PC-9 (cell line): ENCODE results near the gene EIF5AL1. TPM values are rescaled to one million over a fixed set of nuclear protein-coding genes. Genes with fewer than 3 reads are reported as not detected.
A peak's percentile ranks its signal among the peaks of the same experiment; 100 is the strongest.
"Not testable (repeated sequence)": the region's sequence is repeated elsewhere in the genome, so short reads cannot be mapped to it uniquely, and the experiment has no call there.

Experiments used
- Bru-seq: library from RNA; stranded (reverse); fragments of 400-500 nt; gene quantifications from one replicate; lab custom pipeline; 2021; lab: Mats Ljungman, UMichigan
- BruChase-seq, 2 experiments: library from RNA; stranded (reverse); fragments of 400-500 nt; gene quantifications; one replicate each; lab custom pipeline; 2021; lab: Mats Ljungman, UMichigan
- BruUV-seq: library from RNA; stranded (reverse); fragments of 400-500 nt; replicated peaks from 2 replicates; lab custom pipeline; 2021; lab: Mats Ljungman, UMichigan
- CTCF ChIA-PET: fragments of 300-600 bp; sonication (Branson Sonifier 250); formaldehyde crosslinking; loops from one replicate; lab custom pipeline; 2022; ENCODE audit warnings: antibody characterized with exemption; lab: Charles Lee
- POLR2A ChIA-PET: fragments of 300-600 bp; sonication (Branson Sonifier 250); formaldehyde crosslinking; loops from one replicate; lab custom pipeline; 2022; ENCODE audit warnings: antibody characterized with exemption; ENCODE audit not compliant: unreplicated experiment; lab: Charles Lee
- DNase-seq, 2 experiments: peaks; one replicate each; pipeline versions ENCODE4 v3.0.0 to v3.0.0-alpha.2; 2015 to 2022; ENCODE audit warnings: mixed read lengths in 1 of 2
- H2AFZ ChIP-seq: fragments of 200-600 bp; sonication (generic); 2 replicates; pipeline ENCODE4 v1.8.1; 2017; ENCODE audit warnings: antibody characterized with exemption
- H3F3A ChIP-seq: fragments of 200-600 bp; sonication (generic); 2 replicates; pipeline ENCODE4 v1.8.1; 2017; ENCODE audit warnings: antibody characterized with exemption, mild to moderate bottlenecking, low read depth; ENCODE audit not compliant: insufficient read depth
- H3K27ac ChIP-seq: fragments of 200-600 bp; sonication (generic); 2 replicates; pipeline ENCODE4 v1.6.1; 2016; ENCODE audit warnings: mixed run types
- H3K27me3 ChIP-seq: fragments of 200-600 bp; sonication (generic); 2 replicates; pipeline ENCODE4 v1.6.1; 2016; ENCODE audit warnings: low read depth, mixed run types; ENCODE audit not compliant: insufficient read depth
- H3K36me3 ChIP-seq: fragments of 200-600 bp; sonication (generic); 2 replicates; pipeline ENCODE4 v1.6.1; 2016; ENCODE audit warnings: low read depth, mixed run types
- H3K4me1 ChIP-seq: fragments of 200-600 bp; sonication (generic); replicated peaks from 2 replicates; pipeline ENCODE4 v1.6.1; 2016; ENCODE audit warnings: mixed run types; ENCODE audit not compliant: insufficient read depth
- H3K4me2 ChIP-seq: fragments of 200-600 bp; sonication (generic); 2 replicates; pipeline ENCODE4 v1.6.1; 2017; ENCODE audit warnings: mixed run types
- H3K4me3 ChIP-seq: fragments of 200-600 bp; sonication (generic); 2 replicates; pipeline ENCODE4 v1.6.1; 2016; ENCODE audit warnings: mixed run types
- H3K79me2 ChIP-seq: fragments of 200-600 bp; sonication (generic); 2 replicates; pipeline ENCODE4 v1.6.1; 2017; ENCODE audit warnings: low read depth, mixed run types
- H3K9me2 ChIP-seq: fragments of 200-600 bp; sonication (generic); 2 replicates; pipeline ENCODE4 v1.8.1; 2017; ENCODE audit warnings: mild to moderate bottlenecking; ENCODE audit not compliant: insufficient read depth
- H3K9me3 ChIP-seq: fragments of 200-600 bp; sonication (generic); 2 replicates; pipeline ENCODE4 v1.8.1; 2016; ENCODE audit warnings: low read depth; ENCODE audit not compliant: insufficient read depth
- H4K20me1 ChIP-seq: fragments of 200-600 bp; sonication (generic); 2 replicates; pipeline ENCODE4 v1.8.1; 2017; ENCODE audit not compliant: insufficient read depth
- EZH2 ChIP-seq: fragments of 200-600 bp; sonication (generic); IDR thresholded peaks from 2 replicates; pipeline ENCODE4 v1.8.0; 2017; ENCODE audit warnings: antibody characterized with exemption, low read depth
- intact Hi-C: fragments of 100-400 bp; cut with micrococcal nuclease; formaldehyde crosslinking; loops from one replicate; pipeline ENCODE4 v1.10.0; 2022; ENCODE audit not compliant: unreplicated experiment
- long read RNA-seq: library from polyadenylated mRNA; stranded (forward); transcript quantifications from one replicate; pipeline ENCODE4 v2.0.0, GENCODE V29; 2022
- total RNA-seq: library from RNA; stranded (reverse); gene quantifications from 2 replicates; pipeline ENCODE4 v1.2.3, GENCODE V29; 2021
- TF ChIP-seq, protein P1 (sequence below): fragments of 200-600 bp; sonication (generic); conservative IDR thresholded peaks from 2 replicates; pipeline ENCODE4 v1.6.1; 2017; ENCODE audit warnings: mixed run types, antibody characterized with exemption, mild to moderate bottlenecking, moderate library complexity

EIF5AL1 gene
- total RNA-seq: 0.48 and 0.55 TPM in 2 replicates
- percentile 15 among the genes with signal in this experiment for Bru-seq, nascent RNA
- percentile 25 among the genes with signal in this experiment for BruChase-seq, experiment 1, labeled RNA remaining after a 2-hour chase
- percentile 46 among the genes with signal in this experiment for BruChase-seq, experiment 2, labeled RNA remaining after a 6-hour chase
- long read RNA-seq: 0 reads

DNA sequence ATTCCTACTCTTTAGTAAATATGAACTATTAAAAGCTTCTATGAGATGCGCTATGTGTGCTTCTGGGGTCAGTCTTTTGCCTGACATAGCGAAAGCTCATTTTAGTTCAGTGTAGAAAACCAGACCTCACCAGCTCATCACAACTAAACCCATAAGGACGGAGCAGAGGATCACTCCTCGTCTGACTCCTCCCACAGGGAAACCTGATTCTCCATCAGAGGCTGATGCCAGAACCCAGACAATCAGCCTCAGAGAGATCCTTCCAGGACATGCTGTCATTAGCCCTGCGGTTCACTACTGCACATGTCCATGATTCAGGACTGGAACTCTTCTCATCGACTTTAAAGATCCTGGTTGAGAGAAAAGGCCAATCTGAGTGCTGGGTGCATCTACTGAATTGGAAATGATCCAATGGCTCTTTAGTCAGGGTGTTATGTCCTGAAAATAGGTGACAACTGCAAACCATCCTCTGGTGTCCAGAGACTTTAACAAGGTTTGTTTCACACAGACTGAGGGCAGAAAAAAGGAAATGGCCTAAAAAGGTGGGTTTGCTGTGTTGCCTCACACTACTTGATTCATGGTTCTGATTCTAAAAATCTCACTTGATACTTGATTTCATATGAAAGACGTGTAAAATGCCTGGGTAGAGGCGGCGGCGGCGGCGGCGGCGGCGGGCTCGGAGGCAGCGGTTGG is at the start of gene EIF5AL1:
TSS of gene EIF5AL1 (plus strand) at position 643 of the 693 bp plus-strand sequence. CDS start 117 bp downstream, outside the sequence.
- POLR2A ChIA-PET, H3K79me2 ChIP-seq, CTCF ChIA-PET, BruUV-seq, intact Hi-C loops, H3K4me3 ChIP-seq, H3F3A ChIP-seq, H3K9me3 ChIP-seq, H3K4me2 ChIP-seq, H3K27ac ChIP-seq, H3K4me1 ChIP-seq, H3K9me2 ChIP-seq, H3K36me3 ChIP-seq, H4K20me1 ChIP-seq, H2AFZ ChIP-seq: not testable (repeated sequence)
- DNase-seq: peak in 1 of 2 experiments; percentile 21
- H3K27me3 ChIP-seq: peaks cover 21% of the 10 kb centered on the region

DNA sequence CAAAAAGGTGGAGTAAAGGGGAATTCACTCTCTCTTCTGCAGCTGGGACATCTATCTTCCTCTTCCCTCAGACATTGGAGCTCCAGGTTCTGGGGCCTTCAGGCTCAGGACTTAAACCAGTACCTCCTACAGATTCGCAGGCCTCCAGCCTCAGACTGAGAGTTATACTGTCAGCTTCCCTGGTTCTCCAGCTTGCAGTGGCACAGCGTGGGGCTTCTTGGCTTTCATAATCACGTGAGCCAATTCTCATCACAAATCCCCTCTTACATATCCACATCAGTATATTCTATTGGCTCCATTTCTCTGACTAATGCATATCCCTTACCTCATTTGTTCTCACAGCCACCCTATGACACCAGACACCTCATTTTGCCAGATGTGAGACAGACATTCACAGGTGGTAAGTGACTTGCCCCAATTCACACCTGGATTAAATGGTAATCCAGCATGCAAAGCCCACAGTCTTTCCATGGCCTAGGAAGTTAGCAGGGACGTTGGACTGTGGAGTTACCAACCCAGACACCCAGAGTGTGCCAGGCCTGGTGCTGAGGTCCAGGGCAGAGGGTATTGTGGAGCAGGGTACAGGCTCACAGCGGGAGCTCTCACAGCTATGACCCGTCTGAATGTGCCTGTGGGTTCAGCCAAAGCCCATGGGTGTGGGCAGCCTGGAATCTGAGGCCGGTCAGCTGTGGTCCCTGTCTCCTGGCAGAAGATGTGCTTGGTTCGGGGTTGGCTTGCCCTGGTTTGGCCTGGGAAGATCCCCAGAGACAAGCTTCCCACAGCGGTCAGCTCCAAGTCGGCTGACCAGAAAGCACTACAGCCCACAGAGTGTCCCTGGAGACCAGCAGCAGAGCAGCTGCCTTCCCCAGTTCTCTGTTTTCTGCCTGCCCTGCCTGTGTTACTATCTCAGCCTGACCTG is 48.5 kb upstream of the EIF5AL1 start:
- ChIA-PET POLR2A (interaction anchor here (0.8 kb wide), 1 partner anchor 411 kb away, joined by 5 read pairs; no protein-coding TSS in a partner anchor), CTCF (interaction anchor here (0.6 kb wide), 1 partner anchor 681 kb away, joined by 5 read pairs; no protein-coding TSS in a partner anchor)
- H3K9me2 ChIP-seq: no peaks in the 10 kb centered on the region

DNA sequence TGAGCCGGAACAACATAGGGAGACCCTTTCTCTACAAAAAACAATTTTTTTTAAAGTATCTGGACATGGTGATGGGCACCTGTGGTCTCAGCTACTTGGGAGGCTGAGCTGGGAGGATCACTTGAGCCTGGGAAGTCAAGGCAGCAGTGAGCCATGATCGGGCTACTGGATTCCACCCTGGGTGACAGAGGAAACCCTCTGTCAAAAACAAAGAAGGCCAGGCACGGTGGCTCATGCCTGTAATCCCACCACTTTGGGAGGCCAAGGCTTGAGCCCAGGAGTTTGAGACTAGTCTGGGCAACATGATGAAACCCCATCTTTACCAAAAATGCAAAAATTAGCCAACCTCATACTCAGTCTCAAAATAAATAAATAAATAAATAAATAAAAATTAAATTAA is 47.0 kb upstream of the EIF5AL1 start:
- POLR2A ChIA-PET: no interaction called here
- H3K27ac ChIP-seq: no peak overlapping the region
- BruUV-seq: no TSS peak
- no peak overlapping the region for H3K4me2 ChIP-seq
- no peak overlapping the region for H2AFZ ChIP-seq
- no peak for DNase-seq
- no peaks in the 10 kb centered on the region for H3K9me2 ChIP-seq
- no peaks in the 10 kb centered on the region for H3K9me3 ChIP-seq
- intact Hi-C loops: no loop called here
- H3K79me2 ChIP-seq: no peaks in the 10 kb centered on the region
- H3K36me3 ChIP-seq: no peaks in the 10 kb centered on the region
- no peak overlapping the region for H3K4me3 ChIP-seq
- H3K27me3 ChIP-seq: 0 out of 2 replicates have a peak, but pooled peaks cover 9% of the 10 kb centered on the region
- no peaks in the 10 kb centered on the region for H3F3A ChIP-seq
- no peaks in the 10 kb centered on the region for H3K4me1 ChIP-seq
- CTCF ChIA-PET: no interaction called here
- no peak for TF ChIP-seq EZH2
- TF ChIP-seq, protein P1, sequence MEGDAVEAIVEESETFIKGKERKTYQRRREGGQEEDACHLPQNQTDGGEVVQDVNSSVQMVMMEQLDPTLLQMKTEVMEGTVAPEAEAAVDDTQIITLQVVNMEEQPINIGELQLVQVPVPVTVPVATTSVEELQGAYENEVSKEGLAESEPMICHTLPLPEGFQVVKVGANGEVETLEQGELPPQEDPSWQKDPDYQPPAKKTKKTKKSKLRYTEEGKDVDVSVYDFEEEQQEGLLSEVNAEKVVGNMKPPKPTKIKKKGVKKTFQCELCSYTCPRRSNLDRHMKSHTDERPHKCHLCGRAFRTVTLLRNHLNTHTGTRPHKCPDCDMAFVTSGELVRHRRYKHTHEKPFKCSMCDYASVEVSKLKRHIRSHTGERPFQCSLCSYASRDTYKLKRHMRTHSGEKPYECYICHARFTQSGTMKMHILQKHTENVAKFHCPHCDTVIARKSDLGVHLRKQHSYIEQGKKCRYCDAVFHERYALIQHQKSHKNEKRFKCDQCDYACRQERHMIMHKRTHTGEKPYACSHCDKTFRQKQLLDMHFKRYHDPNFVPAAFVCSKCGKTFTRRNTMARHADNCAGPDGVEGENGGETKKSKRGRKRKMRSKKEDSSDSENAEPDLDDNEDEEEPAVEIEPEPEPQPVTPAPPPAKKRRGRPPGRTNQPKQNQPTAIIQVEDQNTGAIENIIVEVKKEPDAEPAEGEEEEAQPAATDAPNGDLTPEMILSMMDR: no peak
- H4K20me1 ChIP-seq: no peaks in the 10 kb centered on the region

More for the DNA sequence above, 48.5 kb upstream of the EIF5AL1 start:
- BruUV-seq: no TSS peak
- H3K27ac ChIP-seq: no peak overlapping the region
- H3K4me2 ChIP-seq: no peak overlapping the region
- no peak for DNase-seq
- H3K4me3 ChIP-seq: no peak overlapping the region
- TF ChIP-seq EZH2: no peak
- TF ChIP-seq, protein P1: no peak
- no peaks in the 10 kb centered on the region for H3K79me2 ChIP-seq
- H4K20me1 ChIP-seq: no peaks in the 10 kb centered on the region
- intact Hi-C loops: no loop called here
- H3K4me1 ChIP-seq: no peaks in the 10 kb centered on the region
- no peaks in the 10 kb centered on the region for H3K9me3 ChIP-seq
- no peaks in the 10 kb centered on the region for H3F3A ChIP-seq
- no peaks in the 10 kb centered on the region for H3K36me3 ChIP-seq
- 0 out of 2 replicates have a peak, but pooled peaks cover 9% of the 10 kb centered on the region for H3K27me3 ChIP-seq
- no peak overlapping the region for H2AFZ ChIP-seq
